ENCODE results near the gene MARCHF4.

Gene MARCHF4

DNA sequence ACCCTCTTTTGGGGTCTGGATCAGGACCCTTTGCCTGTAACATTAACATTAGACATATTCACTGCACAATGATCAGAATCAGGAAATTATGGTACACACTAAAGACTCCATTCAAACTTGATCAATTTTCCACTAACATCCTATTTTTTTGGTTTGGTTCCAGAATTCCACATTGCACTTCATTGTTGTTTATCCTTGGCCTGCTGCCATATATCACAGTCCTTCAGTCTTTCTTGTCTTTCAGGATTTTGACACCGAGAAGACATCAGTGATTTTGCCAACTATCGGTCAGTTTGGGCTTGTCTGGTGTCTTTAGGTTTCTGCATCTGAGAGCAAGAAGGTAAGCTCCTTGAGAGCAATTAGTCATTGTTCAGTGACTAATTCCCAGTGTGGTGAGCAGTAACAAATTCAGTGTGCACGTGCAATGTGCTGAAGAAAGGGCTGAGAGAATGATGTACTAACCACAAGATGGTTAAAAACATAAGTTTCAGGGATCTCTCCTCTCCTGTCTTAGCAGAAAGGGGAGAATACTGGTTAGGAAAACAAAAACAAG, 23.5 kb downstream of the MARCHF4 start:
- peak; percentile 78 for DNase-seq

DNA sequence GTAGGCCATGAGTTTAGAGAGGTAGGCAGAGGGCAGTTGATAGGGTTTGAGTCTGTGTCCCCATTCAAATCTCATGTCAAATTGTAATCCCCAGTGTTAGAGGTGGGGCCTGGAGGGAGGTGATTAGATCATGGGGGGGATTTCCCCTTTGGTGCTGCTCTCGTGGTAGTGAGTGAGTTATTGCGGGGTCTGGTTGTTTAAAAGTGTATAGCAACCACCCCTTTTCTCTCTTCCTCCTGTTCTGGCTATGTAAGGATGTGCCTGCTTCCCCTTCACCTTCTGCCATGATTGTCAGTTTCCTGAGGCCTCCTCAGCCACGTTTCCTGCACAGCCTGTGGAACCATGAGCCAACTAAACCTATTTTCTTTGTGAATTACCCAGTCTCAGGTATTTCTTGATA, 25.5 kb downstream of the MARCHF4 start:
- DNase-seq: no peak

DNA sequence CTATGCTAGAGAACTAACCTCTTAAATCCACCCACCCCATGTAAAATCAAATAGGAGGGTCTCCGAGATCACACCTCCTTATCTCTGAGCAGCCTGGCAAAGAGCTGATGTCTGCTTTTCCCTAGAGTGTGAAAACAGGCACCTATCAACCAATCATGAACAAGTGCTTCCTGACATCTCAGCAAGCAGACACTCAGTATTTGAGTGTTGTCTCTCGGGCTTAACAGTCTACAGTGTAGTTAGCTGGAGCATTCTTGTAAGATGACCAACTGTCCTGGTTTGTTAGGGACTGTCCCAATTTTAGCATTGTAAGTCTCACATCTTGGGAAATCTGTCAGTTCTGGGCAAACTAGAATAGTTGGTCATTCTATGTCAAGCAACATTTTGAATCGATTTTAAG, 26.4 kb downstream of the MARCHF4 start:
- DNase-seq: no peak

DNA sequence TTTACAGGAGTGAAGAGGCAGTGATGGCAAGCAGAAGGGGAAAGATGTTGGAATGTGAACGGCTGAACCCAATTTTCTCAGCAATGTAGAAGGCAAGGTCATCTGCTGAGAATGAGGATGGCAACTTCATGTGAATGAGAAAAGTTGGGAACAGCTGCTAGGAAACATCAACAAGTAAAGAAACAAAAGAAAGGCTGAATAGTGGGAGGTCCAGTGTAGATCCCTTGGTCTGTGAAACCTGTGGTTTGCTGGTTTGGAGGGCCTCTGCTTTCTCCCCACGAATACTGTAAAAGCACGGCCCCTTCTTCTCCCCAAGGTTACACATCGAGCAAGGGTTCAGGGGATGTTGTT, 27.4 kb downstream of the MARCHF4 start:
- peak; percentile 11 for DNase-seq

DNA sequence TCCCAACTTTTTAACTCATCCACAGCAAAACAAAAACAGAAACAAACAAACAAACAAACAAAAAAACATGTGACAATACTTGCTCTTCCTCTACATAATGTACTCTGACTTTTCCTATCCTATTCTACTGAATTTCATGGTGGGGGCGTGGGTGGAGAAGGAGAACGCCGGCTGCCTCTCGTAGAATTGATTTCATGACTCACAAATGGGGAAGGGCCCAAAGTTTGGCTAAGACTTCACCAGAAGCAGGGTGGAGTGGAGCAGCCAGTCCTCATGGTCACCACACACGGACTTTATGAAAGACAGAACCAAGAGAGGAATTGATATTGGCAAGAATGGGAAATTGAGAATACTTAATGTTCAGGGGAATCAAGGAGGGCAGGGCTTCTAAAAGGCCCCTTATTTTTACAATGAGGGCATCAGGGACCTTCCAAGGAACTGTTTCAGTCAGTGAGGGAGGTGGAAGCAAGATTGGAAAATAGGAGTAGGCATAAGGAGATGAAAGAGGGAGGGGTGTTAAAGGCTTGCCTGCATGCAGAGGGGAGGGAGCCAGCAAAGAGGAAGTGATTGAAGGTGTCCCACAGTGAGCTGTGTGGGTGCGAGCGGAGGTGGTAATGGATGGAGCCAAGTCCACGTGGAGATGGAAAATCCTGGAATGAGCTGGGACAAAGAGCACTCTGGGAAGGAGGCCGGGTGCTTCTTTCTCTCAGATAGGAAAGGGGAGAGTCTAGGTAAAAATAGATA, 27.9 kb downstream of the MARCHF4 start:
- DNase-seq: no peak

DNA sequence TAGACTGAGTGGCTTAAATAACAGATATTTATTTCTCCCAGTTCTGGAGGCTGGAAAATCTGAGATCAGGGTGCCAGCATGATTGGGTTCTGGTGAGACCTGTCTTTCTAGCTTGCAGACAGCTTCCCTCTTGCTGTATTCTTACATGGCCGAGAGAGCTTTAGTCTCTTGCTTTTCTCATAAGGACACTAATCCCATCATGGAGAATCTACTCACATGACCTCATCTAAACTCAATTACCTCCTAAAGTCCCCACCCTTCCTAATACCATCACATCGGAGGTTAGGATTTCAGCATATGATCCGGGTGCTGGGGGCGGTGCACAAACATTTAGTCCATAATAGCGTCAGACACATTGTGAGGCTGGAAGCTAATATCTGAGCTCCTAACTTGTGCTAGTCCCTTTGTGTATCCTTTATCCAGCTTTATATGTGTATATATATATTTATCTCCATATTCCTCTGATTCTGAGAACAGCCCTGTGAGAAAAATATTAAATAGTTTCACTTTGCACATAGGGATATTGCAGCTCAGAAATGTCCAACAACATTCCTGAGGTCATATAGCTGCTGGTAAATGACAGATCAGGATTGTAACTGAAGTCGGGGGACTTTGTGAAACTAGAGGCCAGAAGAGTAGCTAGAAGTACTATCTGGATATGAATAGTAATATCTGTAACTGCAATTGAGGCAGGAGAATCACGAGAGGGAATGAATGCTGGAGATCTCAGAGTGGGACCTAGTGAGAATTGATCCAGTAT, 28.9 kb downstream of the MARCHF4 start:
- DNase-seq: peak; percentile 53

- peak; percentile 30 for DNase-seq
Observed at GRCh38 chr2:216341121-216341520, 31.2 kb downstream of the MARCHF4 start.

- no peak for DNase-seq
Observed at GRCh38 chr2:216340280-216340631, 32.0 kb downstream of the MARCHF4 start.

DNA sequence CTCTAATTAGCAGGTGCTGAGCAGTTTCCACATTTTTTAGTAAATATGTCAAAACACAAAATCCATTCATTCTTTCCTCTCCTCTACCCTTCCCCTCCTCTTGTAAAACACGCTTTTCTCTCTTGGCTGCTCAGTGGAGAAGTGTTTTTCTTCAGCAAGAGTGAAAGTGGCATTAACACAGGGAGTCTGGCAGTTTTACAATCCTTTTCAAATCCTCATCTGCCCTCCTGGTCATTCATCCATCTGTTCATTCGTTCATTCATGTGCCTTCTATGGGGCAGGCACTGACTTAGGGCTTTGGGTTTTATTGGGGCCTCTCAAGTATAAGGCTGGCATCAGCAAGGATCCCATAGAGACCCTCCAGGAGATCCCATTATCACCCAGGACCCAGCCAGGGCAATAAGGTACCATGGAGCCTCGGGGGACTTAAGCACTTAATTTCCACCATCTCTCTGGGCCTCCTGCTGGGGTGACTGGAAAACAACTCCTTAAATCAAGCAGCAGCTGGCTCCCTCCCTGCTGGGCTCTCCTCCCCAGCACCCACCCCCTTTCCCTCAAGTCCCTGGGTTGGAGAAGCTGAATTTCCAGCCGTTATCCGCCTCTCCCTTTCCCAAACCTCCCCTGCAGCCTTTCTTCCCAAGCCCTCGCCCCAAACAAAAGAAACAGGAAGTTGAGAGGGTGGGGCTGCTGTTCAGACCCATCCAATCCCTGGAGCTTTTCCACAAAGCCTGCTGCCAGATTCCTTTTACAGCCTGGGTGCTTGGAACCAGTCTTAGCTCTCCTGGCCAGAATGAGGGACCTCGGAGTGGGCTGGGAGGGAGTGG, 32.6 kb downstream of the MARCHF4 start:
- DNase-seq: peak; percentile 82

- DNase-seq: peak; percentile 41
Observed at GRCh38 chr2:216335252-216335651, 37.0 kb downstream of the MARCHF4 start.

GRCh38 chr2:216328347-216328746, 43.9 kb downstream of the MARCHF4 start:
- DNase-seq: no peak

DNA sequence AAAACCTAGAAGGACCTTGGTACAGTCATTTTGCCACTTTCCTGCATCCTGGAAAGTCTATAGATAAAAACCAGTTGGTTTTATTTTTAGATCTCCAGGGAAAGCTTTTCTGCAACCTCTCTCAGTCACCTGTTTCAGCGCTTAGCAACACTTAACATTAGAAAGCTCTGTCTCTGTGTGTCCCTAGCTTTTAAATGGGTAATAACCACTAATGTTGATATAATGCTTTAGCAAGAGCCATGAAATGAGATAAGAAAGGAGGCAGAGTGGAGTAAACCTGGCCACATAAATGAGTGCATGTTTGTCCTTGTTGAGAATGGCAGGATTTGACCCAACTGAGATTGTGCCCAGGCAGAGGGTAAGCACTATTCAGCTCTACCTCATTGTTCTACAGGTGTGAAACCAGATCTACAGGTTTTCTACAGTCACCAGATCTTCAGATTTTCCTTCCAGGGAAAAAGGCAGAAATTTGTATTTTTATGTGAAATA, 44.8 kb downstream of the MARCHF4 start:
- no peak for DNase-seq

Data from fibroblast of upper back skin (primary cell).